Stimulated activated CD8-positive, alpha-beta memory T cell treated with anti-CD3 and anti-CD28 coated beads, Interleukin-4, amount 100 ng/mL, for 1 hour (primary cell): ENCODE results near the gene TAS1R2.
"Not testable (repeated sequence)": the region's sequence is repeated elsewhere in the genome, so short reads cannot be mapped to it uniquely, and the experiment has no call there.

Source experiments
- DNase-seq, 2 donors: peaks; one replicate each; pipeline ENCODE4 v3.0.0-alpha.2; 2020; ENCODE audit warnings: low read depth in 2 of 2, low spot score in 1 of 2

TAS1R2 gene

GRCh38 chr1:18869847-18870594, 10.6 kb upstream of the TAS1R2 start:
- DNase-seq, result no peak

DNA sequence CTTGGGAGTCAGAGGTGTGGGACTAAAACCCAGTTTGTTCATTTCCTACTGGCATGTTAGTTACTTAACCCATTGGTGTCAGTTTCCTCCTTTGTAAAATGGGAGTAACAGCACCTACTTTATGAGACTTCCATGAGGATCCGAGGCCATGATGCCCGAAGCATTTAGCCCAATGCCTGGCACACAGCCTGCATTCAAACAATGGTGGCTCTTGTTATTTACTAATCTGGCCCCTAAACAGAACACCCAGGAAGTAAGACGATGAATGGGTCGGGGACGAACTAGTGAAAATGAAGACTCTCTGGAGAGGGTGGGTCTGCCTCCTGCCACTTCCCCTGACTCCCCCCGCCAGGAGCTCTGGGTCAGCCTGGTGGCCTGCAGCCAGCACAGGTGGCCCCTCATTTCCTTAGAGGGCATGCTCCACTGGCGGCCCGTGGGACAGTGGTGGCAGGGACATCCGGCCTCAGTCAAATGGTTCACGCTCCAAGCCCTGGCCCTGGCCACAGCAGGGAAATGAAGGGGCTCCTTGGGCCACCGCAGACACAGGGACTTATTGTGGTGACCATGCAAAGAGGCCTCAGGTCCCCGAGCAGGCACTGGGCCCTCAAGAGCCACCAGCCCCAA, 9.5 kb upstream of the TAS1R2 start:
- no peak for DNase-seq

DNA sequence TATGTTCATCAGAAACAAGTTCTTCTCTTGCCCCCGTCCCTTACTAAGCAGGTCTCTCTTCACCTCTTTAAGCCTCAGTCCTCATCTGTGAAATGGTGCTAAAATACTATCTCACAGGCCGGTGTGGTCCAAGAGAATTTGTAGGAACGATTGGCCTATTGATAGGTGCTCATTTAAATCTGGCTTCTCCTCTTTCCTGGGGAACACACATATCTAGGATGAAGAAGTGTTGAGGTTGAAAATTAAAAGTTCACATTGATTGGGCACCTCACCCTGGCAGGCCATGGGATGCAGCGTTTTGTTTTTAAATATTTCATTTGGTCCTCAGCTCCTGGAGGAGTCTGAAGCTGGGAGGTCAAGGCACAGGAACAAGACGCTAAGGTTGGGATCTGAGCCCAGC, 8.9 kb upstream of the TAS1R2 start:
- DNase-seq, result no peak

DNA sequence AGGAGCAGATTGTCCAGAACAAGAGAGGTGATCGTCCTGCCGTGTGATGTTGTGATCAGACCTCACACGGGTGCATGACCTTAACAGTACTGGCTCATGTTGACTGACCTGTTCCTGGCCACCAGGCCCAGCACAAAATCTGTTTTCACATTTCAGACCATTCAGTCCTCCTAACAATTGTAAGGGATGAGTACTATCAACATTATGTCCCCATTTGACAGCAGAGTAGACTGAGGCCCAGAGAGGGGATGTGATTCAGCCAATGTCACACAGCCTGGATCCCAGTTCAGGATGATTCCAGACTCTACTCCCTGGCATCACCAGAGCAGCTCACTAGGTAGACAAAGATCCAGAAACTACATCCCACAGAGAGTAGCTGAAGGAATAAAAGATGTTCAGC, 7.4 kb upstream of the TAS1R2 start:
- no peak for DNase-seq

GRCh38 chr1:18866314-18866713, 6.9 kb upstream of the TAS1R2 start:
- DNase-seq, result no peak

GRCh38 chr1:18865176-18865575, 5.7 kb upstream of the TAS1R2 start:
- DNase-seq, result no peak

- DNase-seq, result no peak
Observed at GRCh38 chr1:18861590-18861989, 2.1 kb upstream of the TAS1R2 start.

DNA sequence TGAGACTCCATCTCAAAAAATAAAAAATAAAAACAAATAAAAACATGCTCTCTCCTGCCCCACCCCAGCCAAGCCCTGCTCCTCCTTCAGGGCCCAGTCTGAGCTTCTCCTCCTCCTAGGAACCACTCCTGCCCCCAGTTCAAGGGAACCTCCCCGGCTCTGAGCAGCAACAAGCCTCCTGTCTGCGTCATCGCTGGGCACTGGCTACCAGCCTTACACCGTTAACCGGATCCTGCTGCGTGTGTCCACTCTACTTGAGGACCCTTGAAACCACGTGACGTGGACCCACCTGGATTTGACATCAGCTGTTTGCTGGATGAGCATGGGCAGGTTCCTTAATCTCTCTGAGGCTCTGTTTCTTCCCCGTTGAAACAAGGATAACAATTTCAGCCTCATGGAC, 1.6 kb upstream of the TAS1R2 start:
- no peak for DNase-seq

- no peak for DNase-seq
Observed at GRCh38 chr1:18858070-18858688, 1.3 kb downstream of the TAS1R2 start.

DNA sequence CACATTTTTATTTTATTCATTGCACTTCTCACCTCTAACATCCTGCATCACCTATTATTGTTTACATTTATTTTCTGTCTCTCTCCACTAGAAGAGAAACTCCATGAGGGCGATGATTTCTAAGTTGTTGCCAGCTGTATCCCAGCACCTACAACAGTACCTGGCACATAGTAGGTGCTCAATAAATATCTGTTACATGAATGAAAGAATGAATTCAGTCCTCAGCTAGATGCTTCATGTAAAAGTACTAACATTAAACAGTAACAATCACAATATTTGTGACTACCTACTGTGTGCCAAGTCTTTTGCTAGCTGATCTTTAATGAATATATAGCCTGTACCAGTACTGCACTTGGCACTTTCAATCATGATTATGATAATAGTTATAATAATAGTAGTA, 3.0 kb downstream of the TAS1R2 start:
- no peak for DNase-seq

GRCh38 chr1:18855573-18855972, 3.9 kb downstream of the TAS1R2 start:
- DNase-seq, result no peak

DNA sequence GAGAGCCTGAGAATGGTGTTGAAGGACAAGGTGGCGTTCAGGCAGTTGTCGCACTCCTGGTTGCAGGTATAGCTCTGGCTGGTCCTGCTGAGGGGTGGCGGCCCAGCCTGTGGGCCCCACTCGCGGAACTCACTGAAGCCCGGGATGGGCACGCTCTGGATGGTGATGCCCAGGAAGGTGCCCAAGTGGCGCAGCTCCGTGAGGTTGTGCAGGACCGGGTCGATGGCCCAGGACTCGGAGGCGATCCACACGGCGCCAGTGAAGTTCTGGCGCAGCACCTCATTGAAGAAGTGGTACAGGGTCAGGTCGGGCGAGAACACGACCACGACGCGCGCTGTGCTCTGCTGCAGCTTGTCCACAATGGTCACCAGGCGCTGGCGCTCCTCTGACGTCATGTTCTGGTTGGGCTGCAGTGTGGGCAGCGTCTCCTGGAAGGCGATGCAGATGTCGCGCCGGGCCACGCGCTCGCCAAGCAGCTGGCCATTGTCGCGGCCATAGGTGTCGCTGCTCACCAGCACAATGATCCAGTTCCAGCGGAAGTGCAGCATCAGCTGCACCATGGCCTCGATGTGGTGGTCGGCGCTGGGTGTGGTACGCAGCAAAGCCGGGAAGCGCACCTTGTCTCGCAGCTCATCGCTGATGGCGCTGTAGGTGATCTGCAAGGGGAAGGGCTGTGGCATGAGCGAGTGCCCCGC, 5.0 kb downstream of the TAS1R2 start:
- DNase-seq, result no peak

GRCh38 chr1:18852501-18852900, 7.0 kb downstream of the TAS1R2 start:
- DNase-seq, result no peak

- no peak for DNase-seq
Observed at GRCh38 chr1:18849261-18849711, 10.2 kb downstream of the TAS1R2 start.

DNA sequence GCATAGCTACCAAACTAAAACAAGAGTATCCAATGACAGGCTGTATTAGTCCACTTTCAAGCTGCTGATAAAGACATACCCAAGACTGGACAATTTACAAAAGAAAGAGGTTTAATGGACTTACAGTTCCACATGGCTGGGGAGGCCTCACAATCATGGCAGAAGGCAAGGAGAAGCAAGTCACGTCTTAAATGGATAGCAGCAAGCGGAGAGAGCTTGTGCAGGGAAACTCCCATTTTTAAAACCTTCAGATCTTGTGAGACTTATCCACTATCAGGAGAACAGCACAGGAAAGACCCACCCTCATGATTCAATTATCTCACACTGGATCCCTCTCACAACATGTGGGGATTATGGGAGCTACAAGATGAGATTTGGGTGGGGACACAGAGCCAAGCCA, 11.7 kb downstream of the TAS1R2 start:
- DNase-seq, result not testable (repeated sequence)

DNA sequence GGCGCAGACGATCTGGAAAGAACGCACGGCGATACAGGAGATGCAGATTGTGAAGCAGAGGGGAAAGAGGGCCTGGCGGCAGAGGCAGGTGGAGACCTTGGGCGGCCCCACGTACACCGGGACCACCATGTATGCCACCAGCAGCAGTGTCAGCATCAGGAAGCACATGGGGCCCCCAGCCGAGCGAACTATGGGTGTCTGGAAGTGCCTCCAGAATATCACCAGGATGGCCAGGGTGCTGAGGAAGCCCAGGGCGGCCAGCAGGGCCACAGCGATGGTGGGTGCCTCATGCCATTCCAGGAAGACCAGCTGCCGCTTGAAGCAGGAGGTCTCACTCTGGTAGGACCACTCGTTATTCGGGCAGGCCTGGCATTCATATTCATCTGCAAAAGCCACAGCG, 19.3 kb downstream of the TAS1R2 start:
- DNase-seq, result no peak

DNA sequence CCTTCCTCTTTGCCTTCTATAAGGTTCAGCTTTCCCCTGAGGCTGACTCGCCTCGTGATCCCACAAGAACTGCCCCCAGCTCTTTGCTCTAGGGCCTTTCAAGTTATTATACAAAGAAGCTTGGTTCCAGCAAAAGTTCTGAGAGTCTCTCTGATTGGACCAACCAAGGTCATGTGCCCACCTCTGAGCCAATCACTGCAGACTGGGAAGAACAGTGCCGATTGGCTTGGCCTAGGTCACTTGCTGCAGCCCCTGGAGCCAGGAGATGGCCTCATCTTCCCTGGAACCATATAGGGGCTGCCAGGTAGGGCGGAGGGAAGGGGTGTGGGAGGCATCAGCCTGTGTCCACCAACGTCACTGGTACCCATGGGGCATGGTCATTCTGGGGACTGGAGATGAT, 22.8 kb downstream of the TAS1R2 start:
- no peak for DNase-seq

DNA sequence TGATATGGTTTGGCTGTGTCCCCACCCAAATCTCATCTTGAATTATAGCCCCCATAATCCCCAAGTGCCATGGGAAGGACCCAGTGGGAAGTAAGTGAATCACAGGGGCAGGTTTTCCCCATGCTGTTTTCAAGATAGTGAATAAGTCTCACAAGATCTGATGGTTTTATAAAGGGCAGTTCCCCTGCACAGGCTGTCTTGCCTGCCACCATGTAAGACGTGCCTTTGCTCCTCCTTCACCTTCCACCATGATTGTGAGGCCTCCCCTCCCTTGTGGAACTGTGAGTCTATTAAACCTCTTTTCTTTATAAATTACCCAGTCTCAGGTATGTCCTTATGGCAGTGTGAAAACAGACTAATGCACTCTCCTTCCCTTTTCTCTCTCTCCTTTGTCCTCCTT, 27.1 kb downstream of the TAS1R2 start:
- DNase-seq, result not testable (repeated sequence)

- no peak for DNase-seq
Observed at GRCh38 chr1:18831656-18832055, 27.8 kb downstream of the TAS1R2 start.

DNA sequence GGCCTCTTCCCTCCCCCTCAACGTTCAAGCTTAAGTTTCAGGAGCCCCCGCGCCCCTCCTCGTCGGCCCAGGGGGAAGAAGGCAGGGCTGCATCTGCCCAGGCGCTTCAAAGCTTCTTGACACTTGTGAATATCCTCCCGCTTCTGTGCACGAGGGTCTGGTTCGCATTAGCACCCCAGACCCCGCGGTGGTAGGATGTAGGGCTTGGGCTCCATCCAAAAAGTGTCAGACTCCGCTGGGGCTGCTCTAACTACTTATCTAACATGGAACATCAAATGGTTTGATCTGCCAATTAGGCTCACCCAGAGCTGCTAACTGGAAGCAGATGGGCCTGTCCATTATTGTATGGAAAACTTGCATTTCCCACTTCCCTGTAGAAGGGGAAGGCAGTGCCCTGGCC, 28.9 kb downstream of the TAS1R2 start:
- no peak for DNase-seq

GRCh38 chr1:18829671-18830070, 29.8 kb downstream of the TAS1R2 start:
- DNase-seq, result no peak

DNA sequence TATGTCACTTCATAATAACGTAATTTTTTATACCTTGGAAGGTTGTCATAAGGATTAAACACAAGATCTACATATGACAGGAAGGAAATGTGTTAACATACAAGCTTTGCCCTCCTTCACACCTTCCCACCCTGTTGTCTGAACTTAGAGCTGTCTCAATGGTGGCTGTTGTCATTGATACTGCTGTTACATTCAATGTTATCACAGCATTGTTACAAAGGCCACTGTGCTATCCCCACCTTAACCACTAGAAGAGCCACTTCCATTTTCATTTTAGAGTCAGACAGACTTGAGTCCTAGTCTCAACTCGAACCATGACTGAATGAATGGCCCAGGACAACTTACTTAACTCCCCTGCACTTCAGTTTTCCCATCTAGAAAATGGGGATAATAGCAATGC, 31.2 kb downstream of the TAS1R2 start:
- DNase-seq, result no peak
